Measurements from ENCODE around the gene TLN1. TPM values are rescaled to one million over a fixed set of nuclear protein-coding genes. Genes with fewer than 3 reads are reported as not detected.

The TLN1 gene
- total and polyA plus RNA-seq, 10 of the 15 experiments (the other 5 are each of a cell fraction or from before 2014, with no cell fraction given) = 11.6 to 305 (median 71.9) TPM

DNA sequence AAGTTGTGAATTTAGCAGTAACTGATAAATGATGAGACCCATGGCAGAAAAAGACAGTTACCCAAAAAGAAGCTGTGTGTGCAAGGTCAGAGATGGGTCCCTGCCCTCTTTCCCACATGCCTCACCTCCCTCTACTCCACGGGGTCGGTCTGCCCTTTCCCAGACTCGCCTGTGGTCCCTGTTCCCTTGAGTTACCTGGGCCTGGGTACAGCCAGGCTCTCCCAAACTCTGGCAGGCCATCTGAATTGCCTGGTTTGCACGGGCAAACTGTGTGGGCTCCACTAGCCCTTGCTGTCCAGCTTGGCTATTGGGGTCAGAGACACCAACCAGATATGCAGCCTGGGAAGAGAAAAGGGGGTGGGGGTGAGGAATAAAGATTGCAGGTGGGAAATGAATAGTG lies 23.8 kb downstream of the TLN1 start (continued):
- TF ChIP-seq EGR1 (IDR thresholded peaks at IDR 0.05; ENCODE audit: borderline replicate concordance in 1 of 2, low read depth in 2 of 2, low read length in 2 of 2) (no peak), MTA3 (IDR thresholded peaks at IDR 0.05; ENCODE audit: borderline replicate concordance, low read length) (no peak), SUPT20H (IDR thresholded peaks at IDR 0.05; ENCODE audit: borderline replicate concordance, control insufficient read depth, low read depth, low read length) (no peak), MYB (IDR thresholded peaks at IDR 0.05; ENCODE audit: borderline replicate concordance, low read depth, low read length) (no peak), CBX3 (IDR thresholded peaks at IDR 0.05; ENCODE audit: borderline replicate concordance, low read depth) (no peak), CHD4 (IDR thresholded peaks at IDR 0.05) (no peak), ZBTB4 (CRISPR knock-in tag; IDR thresholded peaks at IDR 0.05) (no peak), ZNF687 (IDR thresholded peaks at IDR 0.05) (no peak), TAF1 (IDR thresholded peaks at IDR 0.05; ENCODE audit: borderline replicate concordance, low read depth, low read length) (no peak), ELK1 (IDR thresholded peaks at IDR 0.05; ENCODE audit: low read depth, low read length) (no peak), TCF7 (IDR thresholded peaks at IDR 0.05; ENCODE audit: borderline replicate concordance) (no peak), CBFB (IDR thresholded peaks at IDR 0.05; ENCODE audit: low read depth) (no peak), NBN (IDR thresholded peaks at IDR 0.05) (no peak)
- TF ChIP-seq, protein P1, sequence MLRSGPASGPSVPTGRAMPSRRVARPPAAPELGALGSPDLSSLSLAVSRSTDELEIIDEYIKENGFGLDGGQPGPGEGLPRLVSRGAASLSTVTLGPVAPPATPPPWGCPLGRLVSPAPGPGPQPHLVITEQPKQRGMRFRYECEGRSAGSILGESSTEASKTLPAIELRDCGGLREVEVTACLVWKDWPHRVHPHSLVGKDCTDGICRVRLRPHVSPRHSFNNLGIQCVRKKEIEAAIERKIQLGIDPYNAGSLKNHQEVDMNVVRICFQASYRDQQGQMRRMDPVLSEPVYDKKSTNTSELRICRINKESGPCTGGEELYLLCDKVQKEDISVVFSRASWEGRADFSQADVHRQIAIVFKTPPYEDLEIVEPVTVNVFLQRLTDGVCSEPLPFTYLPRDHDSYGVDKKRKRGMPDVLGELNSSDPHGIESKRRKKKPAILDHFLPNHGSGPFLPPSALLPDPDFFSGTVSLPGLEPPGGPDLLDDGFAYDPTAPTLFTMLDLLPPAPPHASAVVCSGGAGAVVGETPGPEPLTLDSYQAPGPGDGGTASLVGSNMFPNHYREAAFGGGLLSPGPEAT (IDR thresholded peaks at IDR 0.05; ENCODE audit: low read depth) = no peak
